HEK293T (cell line): ENCODE data around the gene IL13RA1.

Source experiments
- CTCF ChIA-PET: fragments of 350-600 bp; formaldehyde crosslinking; extraction: SDS; loops from one replicate; lab custom pipeline; 2021; ENCODE audit warnings: antibody characterized with exemption, inconsistent platforms; lab: Yijun Ruan, JAX
- POLR2A ChIA-PET: fragments of 350-600 bp; formaldehyde crosslinking; extraction: SDS; loops from one replicate; lab custom pipeline; 2020; ENCODE audit warnings: antibody characterized with exemption, inconsistent platforms; lab: Yijun Ruan, JAX
- DNase-seq: peaks from one replicate; pipeline ENCODE4 v3.0.0; 2012; ENCODE audit warnings: mixed read lengths; ENCODE audit errors: extremely low spot score
- ARNT ChIP-seq: fragments of 450-650 bp; IDR thresholded peaks from 2 replicates; pipeline ENCODE4 v1.6.1; 2017; ENCODE audit warnings: mild to moderate bottlenecking
- BHLHE40 ChIP-seq: fragments of 450-650 bp; IDR thresholded peaks from 2 replicates; pipeline ENCODE4 v1.6.1; 2016; ENCODE audit warnings: mild to moderate bottlenecking, moderate library complexity, borderline replicate concordance
- CTBP1 ChIP-seq: fragments of 450-650 bp; IDR thresholded peaks from 2 replicates; pipeline ENCODE4 v1.6.1; 2016; ENCODE audit warnings: borderline replicate concordance
- ELF4 ChIP-seq: fragments of 450-650 bp; IDR thresholded peaks from 2 replicates; pipeline ENCODE4 v1.6.1; 2017; ENCODE audit warnings: antibody characterized with exemption
- FOXA1 ChIP-seq: fragments of 450-650 bp; IDR thresholded peaks from 2 replicates; pipeline ENCODE4 v1.6.1; 2016; ENCODE audit warnings: mild to moderate bottlenecking
- FOXK2 ChIP-seq: fragments of 450-650 bp; IDR thresholded peaks from 2 replicates; pipeline ENCODE4 v1.6.1; 2016; ENCODE audit warnings: mild to moderate bottlenecking
- FOXM1 ChIP-seq: fragments of 450-650 bp; IDR thresholded peaks from 2 replicates; pipeline ENCODE4 v1.6.1; 2017; ENCODE audit warnings: mild to moderate bottlenecking, borderline replicate concordance
- HDGF ChIP-seq: fragments of 450-650 bp; IDR thresholded peaks from 2 replicates; pipeline ENCODE4 v1.6.1; 2017; ENCODE audit warnings: antibody characterized with exemption, borderline replicate concordance
- L3MBTL2 ChIP-seq: fragments of 450-650 bp; conservative IDR thresholded peaks from 2 replicates; pipeline ENCODE4 v1.6.1; 2016; ENCODE audit warnings: mild to moderate bottlenecking
- LEF1 ChIP-seq: fragments of 450-650 bp; IDR thresholded peaks from 2 replicates; pipeline ENCODE4 v1.6.1; 2017; ENCODE audit warnings: mild to moderate bottlenecking, borderline replicate concordance
- NFRKB ChIP-seq: fragments of 450-650 bp; IDR thresholded peaks from 2 replicates; pipeline ENCODE4 v1.6.1; 2016; ENCODE audit warnings: mild to moderate bottlenecking, moderate library complexity
- SP1 ChIP-seq: fragments of 450-650 bp; IDR thresholded peaks from 2 replicates; pipeline ENCODE4 v1.6.1; 2017
- SUZ12 ChIP-seq: fragments of 450-650 bp; IDR thresholded peaks from 2 replicates; pipeline ENCODE4 v1.6.1; 2016; ENCODE audit warnings: mild to moderate bottlenecking
- TARDBP ChIP-seq: fragments of 450-650 bp; IDR thresholded peaks from 2 replicates; pipeline ENCODE4 v1.6.1; 2016
- ZNF384 ChIP-seq: fragments of 450-650 bp; IDR thresholded peaks from 2 replicates; pipeline ENCODE4 v1.6.1; 2016
- TF ChIP-seq, protein P1 (sequence below): fragments of 450-650 bp; IDR thresholded peaks from 2 replicates; pipeline ENCODE4 v1.6.1; 2016

The IL13RA1 gene

GRCh38 chrX:118773782-118774181 is 46.4 kb downstream of the IL13RA1 start:
- POLR2A ChIA-PET, result no interaction called here
- no peak for DNase-seq
- TF ChIP-seq FOXK2, result no peak
- TF ChIP-seq FOXA1, result no peak
- TF ChIP-seq CTBP1, result no peak
- TF ChIP-seq, protein P1, sequence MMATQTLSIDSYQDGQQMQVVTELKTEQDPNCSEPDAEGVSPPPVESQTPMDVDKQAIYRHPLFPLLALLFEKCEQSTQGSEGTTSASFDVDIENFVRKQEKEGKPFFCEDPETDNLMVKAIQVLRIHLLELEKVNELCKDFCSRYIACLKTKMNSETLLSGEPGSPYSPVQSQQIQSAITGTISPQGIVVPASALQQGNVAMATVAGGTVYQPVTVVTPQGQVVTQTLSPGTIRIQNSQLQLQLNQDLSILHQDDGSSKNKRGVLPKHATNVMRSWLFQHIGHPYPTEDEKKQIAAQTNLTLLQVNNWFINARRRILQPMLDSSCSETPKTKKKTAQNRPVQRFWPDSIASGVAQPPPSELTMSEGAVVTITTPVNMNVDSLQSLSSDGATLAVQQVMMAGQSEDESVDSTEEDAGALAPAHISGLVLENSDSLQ, result no peak
- no peak for TF ChIP-seq NFRKB
- TF ChIP-seq LEF1, result no peak
- no peak for TF ChIP-seq SP1
- no peak for TF ChIP-seq L3MBTL2
- no peak for TF ChIP-seq BHLHE40
- no peak for TF ChIP-seq ARNT
- no peak for TF ChIP-seq ELF4
- TF ChIP-seq TARDBP, result no peak
- no peak for TF ChIP-seq ZNF384
- TF ChIP-seq SUZ12, result no peak
- no peak for TF ChIP-seq FOXM1
- CTCF ChIA-PET, result interaction anchor here (0.9 to 1.1 kb wide), 2 partner anchors 10 to 11 kb away, joined by 3 read pairs; no protein-coding TSS in a partner anchor

GRCh38 chrX:118779581-118779980 is 52.2 kb downstream of the IL13RA1 start:
- no peak for DNase-seq
- POLR2A ChIA-PET, result no interaction called here
- CTCF ChIA-PET, result no interaction called here

GRCh38 chrX:118780509-118780908 is 53.1 kb downstream of the IL13RA1 start:
- DNase-seq, result no peak
- CTCF ChIA-PET, result no interaction called here
- TF ChIP-seq L3MBTL2 (no peak), SUZ12 (no peak), FOXM1 (no peak), FOXK2 (no peak), LEF1 (no peak), ELF4 (no peak), ARNT (no peak), CTBP1 (no peak), TARDBP (no peak), NFRKB (no peak), ZNF384 (no peak), HDGF (no peak), BHLHE40 (no peak), FOXA1 (no peak), SP1 (no peak)
- TF ChIP-seq, protein P1, result no peak
- POLR2A ChIA-PET, result no interaction called here

More at GRCh38 chrX:118779581-118779980, 52.2 kb downstream of the IL13RA1 start:
- no peak for TF ChIP-seq NFRKB
- no peak for TF ChIP-seq SP1
- TF ChIP-seq ARNT, result no peak
- TF ChIP-seq TARDBP, result no peak
- TF ChIP-seq, protein P1, result no peak
- no peak for TF ChIP-seq ZNF384
- no peak for TF ChIP-seq HDGF
- no peak for TF ChIP-seq FOXK2
- no peak for TF ChIP-seq BHLHE40
- no peak for TF ChIP-seq SUZ12

GRCh38 chrX:118780911-118781310 is 53.5 kb downstream of the IL13RA1 start:
- CTCF ChIA-PET, result no interaction called here
- TF ChIP-seq ELF4 (no peak), TARDBP (no peak), FOXM1 (no peak), LEF1 (no peak), CTBP1 (no peak), SP1 (no peak), HDGF (no peak), BHLHE40 (no peak), FOXK2 (no peak), L3MBTL2 (no peak), ZNF384 (no peak), SUZ12 (no peak), NFRKB (no peak), ARNT (no peak), FOXA1 (no peak)
- TF ChIP-seq, protein P1, result no peak
- no peak for DNase-seq
- POLR2A ChIA-PET, result no interaction called here

GRCh38 chrX:118795528-118796280 is 68.3 kb downstream of the IL13RA1 start:
- TF ChIP-seq FOXK2, result no peak
- TF ChIP-seq ARNT, result no peak
- no peak for TF ChIP-seq SUZ12
- TF ChIP-seq BHLHE40, result no peak
- no peak for DNase-seq
- CTCF ChIA-PET, result interaction anchor here (1.1 to 1.3 kb wide), 2 partner anchors 10 to 12 kb away, joined by 3 read pairs; no protein-coding TSS in a partner anchor
- POLR2A ChIA-PET, result no interaction called here
